Choroid plexus epithelial cell (primary cell): ENCODE measurements around the gene ABCA13.
A peak's percentile ranks its signal among the peaks of the same experiment; 100 is the strongest.

ENCODE experiments used
- DNase-seq: peaks from one replicate; pipeline ENCODE4 v3.0.0-alpha.2; 2010; ENCODE audit warnings: low read depth
- H3K4me3 ChIP-seq: 2 replicates; pipeline ENCODE4 v1.5.1; 2011; ENCODE audit warnings: low read depth, mild to moderate bottlenecking, control low read depth, low read length, moderate library complexity
- CTCF ChIP-seq: conservative IDR thresholded peaks from 2 replicates; pipeline ENCODE4 v1.5.1; 2011; ENCODE audit warnings: low read depth, mild to moderate bottlenecking, control low read depth, inconsistent platforms, low read length, moderate library complexity

ABCA13 gene

GRCh38 chr7:48337012-48337621 lies 165.9 kb downstream of the ABCA13 start:
- peak; percentile 95 for TF ChIP-seq CTCF
- H3K4me3 ChIP-seq: no peak overlapping the region
- DNase-seq: peak; percentile 75

- no peak for DNase-seq
- H3K4me3 ChIP-seq: no peak overlapping the region
- no peak for TF ChIP-seq CTCF
These were observed 166.5 kb downstream of the ABCA13 start for GRCh38 chr7:48337781-48338180.

- no peak for TF ChIP-seq CTCF
- no peak for DNase-seq
- no peak overlapping the region for H3K4me3 ChIP-seq
These were observed 176.1 kb downstream of the ABCA13 start for GRCh38 chr7:48347230-48347825.

- DNase-seq: peak; percentile 8
- TF ChIP-seq CTCF: no peak
- no peak overlapping the region for H3K4me3 ChIP-seq
These were observed 179.3 kb downstream of the ABCA13 start for GRCh38 chr7:48350515-48350914.

GRCh38 chr7:48351900-48352299 lies 180.6 kb downstream of the ABCA13 start:
- H3K4me3 ChIP-seq: no peak overlapping the region
- no peak for DNase-seq
- TF ChIP-seq CTCF: no peak

- H3K4me3 ChIP-seq: no peak overlapping the region
- DNase-seq: no peak
- no peak for TF ChIP-seq CTCF
These were observed 184.1 kb downstream of the ABCA13 start for GRCh38 chr7:48355346-48355745.

GRCh38 chr7:48360574-48360973 lies 189.3 kb downstream of the ABCA13 start:
- peak; percentile 48 for DNase-seq
- H3K4me3 ChIP-seq: no peak overlapping the region
- no peak for TF ChIP-seq CTCF
